Urinary bladder (tissue), 4 donors: ENCODE measurements around the gene PNKD. TPM values are rescaled to one million over a fixed set of nuclear protein-coding genes. Genes with fewer than 3 reads are reported as not detected.
"Not testable (repeated sequence)": the region's sequence is repeated elsewhere in the genome, so short reads cannot be mapped to it uniquely, and the experiment has no call there.

ENCODE experiments used
- DNase-seq: peaks from one replicate; pipeline ENCODE4 v3.0.0-alpha.2; 2015; ENCODE audit errors: extremely low spot score
- H3K27ac ChIP-seq: one replicate; pipeline ENCODE4 v1.5.1; 2013; ENCODE audit warnings: low read depth, mild to moderate bottlenecking, moderate library complexity
- H3K36me3 ChIP-seq: one replicate; pipeline ENCODE4 v1.6.1; 2013; ENCODE audit warnings: mild to moderate bottlenecking, moderate library complexity; ENCODE audit not compliant: insufficient read depth
- H3K4me1 ChIP-seq: one replicate; pipeline ENCODE4 v1.6.1; 2013; ENCODE audit warnings: mild to moderate bottlenecking, moderate library complexity; ENCODE audit not compliant: insufficient read depth
- H3K4me3 ChIP-seq: one replicate; pipeline ENCODE4 v1.5.1; 2013; ENCODE audit warnings: low read depth, low read length
- WGBS: extraction: QIAGEN DNeasy Blood & Tissue Kit; methylation state at CpG from one replicate; pipeline ENCODE4 v1.1.7; 2013; 5-methylcytosine and 5-hydroxymethylcytosine counted together
- polyA plus RNA-seq: library from polyadenylated mRNA; stranded (reverse); fragments of 200-250 nt; gene quantifications from one replicate; pipeline ENCODE4 v1.2.3, GENCODE V29; 2013
- total RNA-seq: library from RNA; depleted of rRNA; stranded (reverse); fragments of >200 nt; gene quantifications from one replicate; pipeline ENCODE4 v1.2.3, GENCODE V29; 2014
- donor health status: healthy with polysubstance abuse.
- donor health status: healthy.

PNKD gene
- total and polyA plus RNA-seq, 2 donors: 24.6 to 92.7 TPM

- Histone ChIP-seq H3K36me3 (no peaks in the 10 kb centered on the region), H3K27ac (no peak overlapping the region), H3K4me1 (no peaks in the 10 kb centered on the region), H3K4me3 (no peak overlapping the region)
- 81% methylated on average over 1 of the region's 1 CpG for WGBS
- DNase-seq: no peak
Observed at GRCh38 chr2:218296200-218296599, 25.9 kb downstream of the PNKD start.

GRCh38 chr2:218296847-218297246, 26.5 kb downstream of the PNKD start:
- H3K4me3 ChIP-seq: no peak overlapping the region
- no peaks in the 10 kb centered on the region for H3K4me1 ChIP-seq
- H3K27ac ChIP-seq: peak overlapping the region; percentile 64
- no peak for DNase-seq
- H3K36me3 ChIP-seq: no peaks in the 10 kb centered on the region
- WGBS: 88% methylated on average over 7 of the region's 7 CpGs

DNA sequence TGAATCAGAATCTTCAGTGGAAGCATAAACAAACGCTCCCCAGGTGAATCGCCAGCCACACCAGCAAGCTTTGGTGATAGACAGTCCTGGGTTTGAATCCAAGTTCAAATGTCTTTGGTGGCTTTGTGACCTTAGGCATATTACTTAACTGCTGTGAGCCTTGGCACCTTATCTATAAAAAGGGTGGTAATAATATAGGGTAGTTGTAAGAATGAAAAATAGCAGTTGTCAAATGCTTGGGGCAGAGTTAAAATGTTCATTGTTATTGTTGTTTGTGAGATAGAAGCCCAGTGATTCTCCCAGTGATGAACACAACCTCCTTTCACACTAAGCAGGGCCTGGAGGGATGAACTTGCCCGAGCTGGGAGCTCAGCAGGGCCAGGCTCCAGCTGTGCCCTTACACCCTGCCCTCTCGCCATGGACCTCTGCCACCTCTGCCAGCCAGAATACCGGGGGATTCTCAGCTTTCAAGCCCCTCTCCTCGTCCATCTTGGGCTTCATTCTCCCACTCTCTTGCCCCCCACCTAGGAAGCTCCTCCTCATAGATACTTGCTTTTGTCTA, 28.1 kb downstream of the PNKD start:
- H3K27ac ChIP-seq: peak overlapping the region; percentile 71
- no peaks in the 10 kb centered on the region for H3K4me1 ChIP-seq
- WGBS: 80% methylated on average over 6 of the region's 6 CpGs
- H3K4me3 ChIP-seq: no peak overlapping the region
- H3K36me3 ChIP-seq: no peaks in the 10 kb centered on the region
- no peak for DNase-seq

GRCh38 chr2:218300141-218300540, 29.8 kb downstream of the PNKD start:
- Histone ChIP-seq H3K36me3 (no peaks in the 10 kb centered on the region), H3K4me3 (no peak overlapping the region)
- WGBS: 82% methylated on average over 4 of the region's 4 CpGs

GRCh38 chr2:218301176-218301819, 31.0 kb downstream of the PNKD start:
- DNase-seq: no peak
- H3K4me1 ChIP-seq: no peaks in the 10 kb centered on the region
- 9% methylated on average over 9 of the region's 9 CpGs for WGBS
- H3K4me3 ChIP-seq: no peak overlapping the region
- no peak overlapping the region for H3K27ac ChIP-seq
- H3K36me3 ChIP-seq: no peaks in the 10 kb centered on the region

More at GRCh38 chr2:218300141-218300540, 29.8 kb downstream of the PNKD start:
- DNase-seq: no peak
- Histone ChIP-seq H3K4me1 (no peaks in the 10 kb centered on the region), H3K27ac (no peak overlapping the region)

GRCh38 chr2:218305383-218305782, 35.1 kb downstream of the PNKD start:
- H3K4me1 ChIP-seq: no peaks in the 10 kb centered on the region
- no peak for DNase-seq
- H3K36me3 ChIP-seq: no peaks in the 10 kb centered on the region
- 76% methylated on average over 5 of the region's 5 CpGs for WGBS
- no peak overlapping the region for H3K27ac ChIP-seq
- no peak overlapping the region for H3K4me3 ChIP-seq

DNA sequence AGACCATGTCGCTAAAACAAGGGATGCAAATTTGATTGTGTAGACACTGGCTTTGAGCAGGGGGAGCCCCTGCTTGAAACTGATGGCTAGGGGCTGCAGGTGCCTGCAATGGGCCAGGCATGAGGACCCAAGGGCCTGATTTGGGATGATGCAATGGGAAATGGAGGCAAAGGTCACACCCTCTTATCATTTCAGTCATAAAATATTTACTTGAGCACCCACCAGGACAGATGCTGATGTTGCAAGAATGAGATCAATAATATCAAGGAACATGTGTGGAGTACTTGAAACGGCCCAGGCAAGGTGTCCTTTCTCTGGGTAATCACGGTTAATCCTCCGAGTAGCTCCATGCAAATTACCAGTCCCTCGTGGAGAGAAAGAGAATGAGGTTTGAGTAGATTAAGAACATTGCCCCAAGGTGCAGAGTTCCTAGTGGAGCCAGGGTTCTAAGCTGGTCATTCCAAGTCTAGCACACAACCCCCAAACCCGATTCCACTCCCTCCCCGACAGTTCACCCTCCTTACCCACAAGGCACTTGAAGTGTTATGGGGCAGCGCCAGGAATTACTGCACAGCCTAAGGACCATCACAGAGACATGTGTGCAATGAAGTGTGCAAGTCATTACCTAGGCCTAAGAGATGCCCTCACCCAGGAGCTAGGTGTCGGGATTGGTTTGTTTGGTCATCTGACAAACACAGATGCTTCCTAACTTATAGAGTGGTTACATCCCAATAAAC, 36.0 kb downstream of the PNKD start:
- no peak overlapping the region for H3K4me3 ChIP-seq
- H3K4me1 ChIP-seq: no peaks in the 10 kb centered on the region
- no peak for DNase-seq
- H3K36me3 ChIP-seq: no peaks in the 10 kb centered on the region
- 90% methylated on average over 9 of the region's 9 CpGs for WGBS
- H3K27ac ChIP-seq: no peak overlapping the region

GRCh38 chr2:218307415-218308090, 37.2 kb downstream of the PNKD start:
- Histone ChIP-seq H3K4me3 (no peak overlapping the region), H3K27ac (no peak overlapping the region), H3K36me3 (no peaks in the 10 kb centered on the region), H3K4me1 (no peaks in the 10 kb centered on the region)
- DNase-seq: no peak
- WGBS: 96% methylated on average over 6 of the region's 6 CpGs

GRCh38 chr2:218310853-218311540, 40.7 kb downstream of the PNKD start:
- 55% methylated on average over 11 of the region's 11 CpGs for WGBS
- Histone ChIP-seq H3K27ac (peak overlapping the region; percentile 81), H3K4me3 (no peak overlapping the region), H3K4me1 (no peaks in the 10 kb centered on the region), H3K36me3 (no peaks in the 10 kb centered on the region)
- no peak for DNase-seq

- peak overlapping the region; percentile 70 for H3K27ac ChIP-seq
- not testable (repeated sequence) for DNase-seq, H3K4me1 ChIP-seq, H3K36me3 ChIP-seq, H3K4me3 ChIP-seq
- 36% methylated on average over 11 of the region's 11 CpGs for WGBS
Observed at GRCh38 chr2:218311541-218312266, 41.4 kb downstream of the PNKD start.

GRCh38 chr2:218312267-218312756, 42.0 kb downstream of the PNKD start:
- 62% methylated on average over 2 of the region's 2 CpGs for WGBS

DNA sequence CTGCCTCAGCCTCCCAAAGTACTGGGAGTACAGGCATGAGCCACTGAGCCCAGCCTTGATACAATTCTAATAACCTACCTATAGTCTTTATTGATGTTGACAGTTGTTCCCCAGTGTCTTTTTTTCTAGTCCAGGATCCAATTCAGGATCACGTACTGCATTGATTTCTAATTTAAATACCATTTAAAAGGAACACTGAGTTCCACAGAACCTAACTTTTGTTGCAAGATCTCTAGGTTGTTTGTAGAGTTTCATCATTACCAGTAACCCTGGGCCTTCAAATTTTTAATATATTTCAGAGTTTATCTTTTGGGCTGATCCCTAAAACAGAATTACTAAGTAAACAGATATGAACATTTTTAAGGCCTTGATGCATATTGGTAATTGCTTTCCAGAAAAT, 43.0 kb downstream of the PNKD start:
- 95% methylated on average over 1 of the region's 1 CpG for WGBS
- Histone ChIP-seq H3K4me3 (no peak overlapping the region), H3K36me3 (no peaks in the 10 kb centered on the region), H3K27ac (no peak overlapping the region), H3K4me1 (no peaks in the 10 kb centered on the region)
- no peak for DNase-seq

More at GRCh38 chr2:218312267-218312756, 42.0 kb downstream of the PNKD start:
- no peaks in the 10 kb centered on the region for H3K4me1 ChIP-seq
- H3K27ac ChIP-seq: peak overlapping the region; percentile 18
- no peaks in the 10 kb centered on the region for H3K36me3 ChIP-seq
- no peak for DNase-seq
- H3K4me3 ChIP-seq: no peak overlapping the region

- 99% methylated on average over 4 of the region's 4 CpGs for WGBS
- not testable (repeated sequence) for H3K4me1 ChIP-seq, H3K4me3 ChIP-seq, DNase-seq, H3K36me3 ChIP-seq, H3K27ac ChIP-seq
Observed at GRCh38 chr2:218314764-218315163, 44.4 kb downstream of the PNKD start.
